ENCODE results near the gene PPARGC1A. TPM values are rescaled to one million over a fixed set of nuclear protein-coding genes. Genes with fewer than 3 reads are reported as not detected.

The PPARGC1A gene
- total and polyA plus RNA-seq, 2 of the 13 experiments (the other 11 are each of a cell fraction or from before 2014, with no cell fraction given): 20.7 to 37.3 TPM

DNA sequence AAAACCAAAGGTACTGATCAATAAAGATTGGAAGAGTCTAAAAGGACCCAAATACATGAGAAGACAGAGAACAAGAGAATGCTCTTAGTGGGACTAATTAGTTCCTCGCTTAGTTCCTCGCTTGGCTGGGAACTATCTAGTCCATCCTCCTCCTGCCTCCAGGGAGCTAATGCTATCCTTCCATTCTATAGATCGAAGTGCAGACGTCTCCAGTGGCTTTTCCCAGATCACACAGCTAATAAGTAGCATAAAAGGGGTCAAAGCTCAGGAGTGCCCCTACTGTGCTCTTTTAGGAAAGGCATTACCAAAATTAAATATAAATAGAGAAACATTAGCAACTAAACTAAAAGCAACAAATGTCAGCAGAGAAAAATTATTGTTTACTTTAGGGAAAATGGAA, 42.3 kb upstream of the PPARGC1A start:
- in situ Hi-C loops (cut with HindIII; ENCODE audit: extremely low pct_ligation_motif_present, low pct_unique_long_range_greater_than_20kb): no loop called here
- no peak overlapping the region for H3K9ac ChIP-seq (ENCODE audit: insufficient read depth, low read depth, low read length)
- no peak for ATAC-seq
- no peak for DNase-seq (ENCODE audit: low spot score)
- no peaks in the 10 kb centered on the region for H3K79me2 ChIP-seq (ENCODE audit: insufficient read depth, low read length)
- no peak overlapping the region for H3K4me3 ChIP-seq (replicated peaks in 1 of 3; ENCODE audit: insufficient read depth in 1 of 3, low read depth in 2 of 3, low read length in 3 of 3)
- peaks cover 15% of the 10 kb centered on the region for H3K9me3 ChIP-seq (ENCODE audit: low read length)
- no peak for FAIRE-seq
- no peak overlapping the region for H2AFZ ChIP-seq (ENCODE audit: low read length)
- CTCF ChIA-PET (ENCODE audit: low intra/inter-chr PET ratio, low total read pairs): no interaction called here
- no TSS peak for BruUV-seq (replicated peaks)
- peaks cover 20% of the 10 kb centered on the region for H3K4me1 ChIP-seq (ENCODE audit: insufficient read depth, low read length)
- no peak overlapping the region for H3K27ac ChIP-seq (ENCODE audit: extremely low read length, insufficient read depth, low read length)
- H3K36me3 ChIP-seq (replicated peaks in 1 of 2; ENCODE audit: control insufficient read depth in 1 of 2, insufficient read depth in 2 of 2, low read length in 2 of 2): no peaks in the 10 kb centered on the region
- H3K27me3 ChIP-seq (ENCODE audit: control insufficient read depth in 1 of 2, insufficient read depth in 2 of 2, low read length in 2 of 2): peaks cover 0 to 6% of the 10 kb centered on the region in 2 experiments; a peak in 1 of 5 replicates
- POLR2A ChIA-PET: no interaction called here
- 66% methylated on average over 4 of the region's 4 CpGs for WGBS (ENCODE audit: low lambda C conversion rate)
- no peaks in the 10 kb centered on the region for H4K20me1 ChIP-seq (ENCODE audit: insufficient read depth, low read length)
- H3K4me2 ChIP-seq (ENCODE audit: low read depth, low read length): no peak overlapping the region
- intact Hi-C loops (cut with micrococcal nuclease; ENCODE audit: unreplicated experiment): no loop called here
- TF ChIP-seq ZNF207 (IDR thresholded peaks at IDR 0.05; ENCODE audit: borderline replicate concordance) (no peak), ISL2 (CRISPR knock-in tag; IDR thresholded peaks at IDR 0.05) (no peak), ARID2 (CRISPR knock-in tag; IDR thresholded peaks at IDR 0.05; ENCODE audit: borderline replicate concordance) (no peak), SP5 (CRISPR knock-in tag; IDR thresholded peaks at IDR 0.05; ENCODE audit: borderline replicate concordance, low read depth) (no peak), ZNF879 (CRISPR knock-in tag; IDR thresholded peaks at IDR 0.05) (no peak), ZEB1 (IDR thresholded peaks at IDR 0.05; ENCODE audit: insufficient replicate concordance, low read depth) (no peak)
- TF ChIP-seq, protein P1, sequence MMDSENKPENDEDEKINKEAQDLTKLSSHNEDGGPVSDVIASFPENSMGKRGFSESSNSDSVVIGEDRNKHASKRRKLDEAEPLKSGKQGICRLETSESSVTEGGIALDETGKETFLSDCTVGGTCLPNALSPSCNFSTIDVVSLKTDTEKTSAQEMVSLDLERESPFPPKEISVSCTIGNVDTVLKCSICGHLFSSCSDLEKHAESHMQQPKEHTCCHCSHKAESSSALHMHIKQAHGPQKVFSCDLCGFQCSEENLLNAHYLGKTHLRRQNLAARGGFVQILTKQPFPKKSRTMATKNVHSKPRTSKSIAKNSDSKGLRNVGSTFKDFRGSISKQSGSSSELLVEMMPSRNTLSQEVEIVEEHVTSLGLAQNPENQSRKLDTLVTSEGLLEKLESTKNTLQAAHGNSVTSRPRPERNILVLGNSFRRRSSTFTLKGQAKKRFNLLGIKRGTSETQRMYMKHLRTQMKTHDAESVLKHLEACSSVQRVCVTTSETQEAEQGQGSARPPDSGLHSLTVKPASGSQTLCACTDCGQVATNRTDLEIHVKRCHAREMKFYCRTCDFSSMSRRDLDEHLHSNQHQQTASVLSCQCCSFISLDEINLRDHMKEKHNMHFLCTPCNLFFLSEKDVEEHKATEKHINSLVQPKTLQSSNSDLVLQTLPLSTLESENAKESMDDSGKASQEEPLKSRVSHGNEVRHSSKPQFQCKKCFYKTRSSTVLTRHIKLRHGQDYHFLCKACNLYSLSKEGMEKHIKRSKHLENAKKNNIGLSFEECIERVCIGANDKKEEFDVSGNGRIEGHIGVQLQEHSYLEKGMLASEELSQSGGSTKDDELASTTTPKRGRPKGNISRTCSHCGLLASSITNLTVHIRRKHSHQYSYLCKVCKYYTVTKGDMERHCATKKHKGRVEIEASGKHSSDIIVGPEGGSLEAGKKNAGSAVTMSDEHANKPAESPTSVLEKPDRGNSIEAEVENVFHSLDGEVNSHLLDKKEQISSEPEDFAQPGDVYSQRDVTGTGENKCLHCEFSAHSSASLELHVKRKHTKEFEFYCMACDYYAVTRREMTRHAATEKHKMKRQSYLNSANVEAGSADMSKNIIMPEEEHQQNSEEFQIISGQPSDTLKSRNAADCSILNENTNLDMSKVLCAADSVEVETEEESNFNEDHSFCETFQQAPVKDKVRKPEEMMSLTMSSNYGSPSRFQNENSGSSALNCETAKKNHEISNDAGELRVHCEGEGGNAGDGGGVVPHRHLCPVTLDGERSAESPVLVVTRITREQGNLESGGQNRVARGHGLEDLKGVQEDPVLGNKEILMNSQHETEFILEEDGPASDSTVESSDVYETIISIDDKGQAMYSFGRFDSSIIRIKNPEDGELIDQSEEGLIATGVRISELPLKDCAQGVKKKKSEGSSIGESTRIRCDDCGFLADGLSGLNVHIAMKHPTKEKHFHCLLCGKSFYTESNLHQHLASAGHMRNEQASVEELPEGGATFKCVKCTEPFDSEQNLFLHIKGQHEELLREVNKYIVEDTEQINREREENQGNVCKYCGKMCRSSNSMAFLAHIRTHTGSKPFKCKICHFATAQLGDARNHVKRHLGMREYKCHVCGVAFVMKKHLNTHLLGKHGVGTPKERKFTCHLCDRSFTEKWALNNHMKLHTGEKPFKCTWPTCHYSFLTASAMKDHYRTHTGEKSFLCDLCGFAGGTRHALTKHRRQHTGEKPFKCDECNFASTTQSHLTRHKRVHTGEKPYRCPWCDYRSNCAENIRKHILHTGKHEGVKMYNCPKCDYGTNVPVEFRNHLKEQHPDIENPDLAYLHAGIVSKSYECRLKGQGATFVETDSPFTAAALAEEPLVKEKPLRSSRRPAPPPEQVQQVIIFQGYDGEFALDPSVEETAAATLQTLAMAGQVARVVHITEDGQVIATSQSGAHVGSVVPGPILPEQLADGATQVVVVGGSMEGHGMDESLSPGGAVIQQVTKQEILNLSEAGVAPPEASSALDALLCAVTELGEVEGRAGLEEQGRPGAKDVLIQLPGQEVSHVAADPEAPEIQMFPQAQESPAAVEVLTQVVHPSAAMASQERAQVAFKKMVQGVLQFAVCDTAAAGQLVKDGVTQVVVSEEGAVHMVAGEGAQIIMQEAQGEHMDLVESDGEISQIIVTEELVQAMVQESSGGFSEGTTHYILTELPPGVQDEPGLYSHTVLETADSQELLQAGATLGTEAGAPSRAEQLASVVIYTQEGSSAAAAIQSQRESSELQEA (CRISPR knock-in tag; IDR thresholded peaks at IDR 0.05; ENCODE audit: not compliant biosample characterization): no peak
- TF ChIP-seq, protein P2, sequence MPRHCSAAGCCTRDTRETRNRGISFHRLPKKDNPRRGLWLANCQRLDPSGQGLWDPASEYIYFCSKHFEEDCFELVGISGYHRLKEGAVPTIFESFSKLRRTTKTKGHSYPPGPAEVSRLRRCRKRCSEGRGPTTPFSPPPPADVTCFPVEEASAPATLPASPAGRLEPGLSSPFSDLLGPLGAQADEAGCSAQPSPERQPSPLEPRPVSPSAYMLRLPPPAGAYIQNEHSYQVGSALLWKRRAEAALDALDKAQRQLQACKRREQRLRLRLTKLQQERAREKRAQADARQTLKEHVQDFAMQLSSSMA (CRISPR knock-in tag; IDR thresholded peaks at IDR 0.05): no peak
- TF ChIP-seq, protein P3, sequence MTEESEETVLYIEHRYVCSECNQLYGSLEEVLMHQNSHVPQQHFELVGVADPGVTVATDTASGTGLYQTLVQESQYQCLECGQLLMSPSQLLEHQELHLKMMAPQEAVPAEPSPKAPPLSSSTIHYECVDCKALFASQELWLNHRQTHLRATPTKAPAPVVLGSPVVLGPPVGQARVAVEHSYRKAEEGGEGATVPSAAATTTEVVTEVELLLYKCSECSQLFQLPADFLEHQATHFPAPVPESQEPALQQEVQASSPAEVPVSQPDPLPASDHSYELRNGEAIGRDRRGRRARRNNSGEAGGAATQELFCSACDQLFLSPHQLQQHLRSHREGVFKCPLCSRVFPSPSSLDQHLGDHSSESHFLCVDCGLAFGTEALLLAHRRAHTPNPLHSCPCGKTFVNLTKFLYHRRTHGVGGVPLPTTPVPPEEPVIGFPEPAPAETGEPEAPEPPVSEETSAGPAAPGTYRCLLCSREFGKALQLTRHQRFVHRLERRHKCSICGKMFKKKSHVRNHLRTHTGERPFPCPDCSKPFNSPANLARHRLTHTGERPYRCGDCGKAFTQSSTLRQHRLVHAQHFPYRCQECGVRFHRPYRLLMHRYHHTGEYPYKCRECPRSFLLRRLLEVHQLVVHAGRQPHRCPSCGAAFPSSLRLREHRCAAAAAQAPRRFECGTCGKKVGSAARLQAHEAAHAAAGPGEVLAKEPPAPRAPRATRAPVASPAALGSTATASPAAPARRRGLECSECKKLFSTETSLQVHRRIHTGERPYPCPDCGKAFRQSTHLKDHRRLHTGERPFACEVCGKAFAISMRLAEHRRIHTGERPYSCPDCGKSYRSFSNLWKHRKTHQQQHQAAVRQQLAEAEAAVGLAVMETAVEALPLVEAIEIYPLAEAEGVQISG (CRISPR knock-in tag; IDR thresholded peaks at IDR 0.05): no peak

Data from HepG2 (cell line).